GM19043 (cell line): ENCODE measurements around the gene GTPBP1.
A peak's percentile ranks its signal among the peaks of the same experiment; 100 is the strongest.

Source experiments
- ATAC-seq: cut with Tn5 transposase; IDR thresholded peaks from one replicate; pipeline ENCODE4 v1.9.1; 2021; ENCODE audit warnings: low read depth; ENCODE audit not compliant: unreplicated experiment

Gene GTPBP1

DNA sequence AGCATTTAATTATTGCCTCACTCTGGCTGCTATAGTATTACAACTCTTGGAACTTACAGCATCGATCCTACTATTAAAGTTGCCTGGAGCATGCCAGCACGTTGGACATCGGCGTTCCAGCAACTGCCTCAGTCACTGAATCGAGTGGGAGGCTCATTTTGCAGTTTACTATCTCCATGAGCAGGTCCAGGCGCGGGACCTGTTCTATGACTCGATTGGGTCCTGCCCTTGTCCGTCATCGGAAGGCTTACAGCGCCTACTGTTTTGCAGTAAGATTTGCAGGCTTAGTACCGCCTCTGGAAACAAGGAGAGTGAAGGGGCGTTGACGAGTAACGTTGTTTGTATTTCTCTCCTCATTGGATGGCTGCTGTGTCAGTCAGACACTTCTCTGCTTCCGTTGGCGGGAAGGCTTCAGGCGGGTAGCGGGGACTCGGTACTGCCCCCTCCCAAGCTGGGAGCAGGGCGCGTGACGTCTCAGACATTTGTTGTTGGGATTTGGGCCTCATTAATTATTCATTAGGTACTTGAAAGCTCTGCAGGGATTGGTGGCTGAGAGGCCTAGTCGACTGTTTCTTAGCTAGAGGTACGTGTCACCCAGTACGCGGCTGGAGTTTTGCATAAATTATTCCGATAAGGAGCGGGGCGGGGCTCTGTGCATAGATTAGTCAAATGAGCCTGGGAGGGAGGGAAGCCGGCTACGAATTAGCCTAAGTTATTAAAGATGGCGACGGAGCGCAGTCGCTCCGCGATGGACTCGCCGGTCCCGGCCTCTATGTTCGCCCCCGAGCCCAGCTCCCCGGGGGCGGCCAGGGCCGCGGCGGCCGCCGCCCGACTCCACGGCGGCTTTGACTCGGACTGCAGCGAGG, at the start of gene GTPBP1:
Gene GTPBP1 (plus strand): TSS at position 710 of the 866 bp plus-strand sequence. CDS start 12 bp downstream, at position 722.
- peak; percentile 75 for ATAC-seq

DNA sequence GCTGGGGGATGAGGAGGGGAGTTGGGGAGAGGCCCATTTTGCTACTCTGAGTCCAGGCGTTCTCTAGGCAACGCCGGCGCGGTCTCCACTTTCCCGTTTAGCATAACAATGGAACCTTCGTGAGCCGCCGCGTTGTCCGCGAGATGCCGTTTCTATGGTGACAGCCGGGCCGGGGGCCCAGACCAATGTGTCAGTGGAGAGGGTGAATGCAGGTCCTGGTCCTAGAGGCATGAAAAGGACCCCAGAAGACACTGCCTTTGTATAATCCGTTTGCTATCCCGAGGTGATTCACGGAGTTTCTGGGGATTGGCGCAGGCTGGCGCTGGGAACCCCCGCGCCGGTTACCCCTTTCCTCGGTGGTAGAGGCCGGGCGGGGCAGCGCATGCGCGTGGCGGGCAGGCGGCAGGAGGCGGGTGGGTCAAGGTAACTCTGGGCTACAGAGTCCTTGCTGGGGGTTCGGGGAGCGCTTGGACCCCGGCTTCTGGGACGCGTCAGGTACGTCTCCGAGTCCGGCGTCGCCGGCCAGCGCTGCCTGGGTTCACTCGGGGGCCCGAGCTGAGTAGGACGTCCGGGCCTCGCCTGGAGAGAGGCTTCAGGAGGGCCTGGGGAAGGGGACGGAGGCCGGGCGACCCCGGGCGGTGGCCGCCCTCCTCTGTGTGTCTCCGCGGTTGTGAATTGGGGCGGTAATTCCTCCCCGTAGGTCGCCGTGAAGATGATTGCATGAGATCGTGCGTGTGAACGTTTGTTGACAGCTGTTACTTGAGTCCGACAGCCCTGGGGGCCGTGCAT, 49.3 kb upstream of the GTPBP1 start, which contains the start of the genes CBY1 and FAM227A:
Gene CBY1 (plus strand): TSS at position 383 of the 789 bp plus-strand sequence. CDS start 11,417 bp downstream, outside the sequence.
Gene FAM227A (minus strand): TSS at position 137 of the 789 bp plus-strand sequence. CDS start 6,224 bp downstream, outside the sequence.
- ATAC-seq = no peak

DNA sequence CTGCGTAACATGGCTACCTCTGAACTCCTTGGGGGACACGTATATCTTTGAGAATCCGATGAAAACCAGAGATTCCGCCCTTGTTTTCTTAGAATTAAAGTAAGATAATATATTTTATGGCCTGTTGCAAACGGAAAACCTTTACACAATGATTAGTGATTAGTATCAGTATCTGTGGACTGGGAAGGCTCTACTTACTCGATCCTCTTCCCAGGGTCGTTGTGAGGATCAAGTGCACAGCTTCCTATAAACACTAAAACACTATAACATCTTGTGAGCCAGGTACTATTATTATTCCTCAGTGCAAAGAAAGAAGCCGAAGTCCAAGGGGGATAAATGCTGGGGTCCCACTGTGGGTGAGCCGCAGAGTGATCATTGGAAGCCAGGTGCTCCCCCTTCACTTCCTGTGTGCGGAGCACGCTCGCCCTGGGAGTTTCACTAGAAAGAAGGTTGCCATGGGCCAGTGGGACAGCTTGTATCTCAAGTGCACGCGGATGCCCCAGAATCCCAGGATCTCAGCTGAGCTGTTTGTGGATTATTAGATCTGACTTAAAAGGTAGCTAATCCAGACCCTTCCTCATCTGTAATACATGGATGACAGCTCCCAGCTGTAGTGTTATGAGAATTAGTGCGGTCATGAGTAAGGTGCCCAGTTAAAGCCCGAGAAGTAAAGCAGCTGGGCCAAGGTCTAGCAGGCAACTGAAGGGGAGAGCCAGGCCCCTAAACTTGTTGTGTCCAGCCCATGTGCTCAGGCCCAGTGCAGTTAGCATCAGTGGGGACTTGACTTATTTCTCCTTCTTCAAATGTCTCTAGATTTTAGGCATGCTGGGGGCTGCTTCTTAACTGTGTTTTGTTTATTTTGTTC, 48.5 kb upstream of the GTPBP1 start:
- no peak for ATAC-seq

DNA sequence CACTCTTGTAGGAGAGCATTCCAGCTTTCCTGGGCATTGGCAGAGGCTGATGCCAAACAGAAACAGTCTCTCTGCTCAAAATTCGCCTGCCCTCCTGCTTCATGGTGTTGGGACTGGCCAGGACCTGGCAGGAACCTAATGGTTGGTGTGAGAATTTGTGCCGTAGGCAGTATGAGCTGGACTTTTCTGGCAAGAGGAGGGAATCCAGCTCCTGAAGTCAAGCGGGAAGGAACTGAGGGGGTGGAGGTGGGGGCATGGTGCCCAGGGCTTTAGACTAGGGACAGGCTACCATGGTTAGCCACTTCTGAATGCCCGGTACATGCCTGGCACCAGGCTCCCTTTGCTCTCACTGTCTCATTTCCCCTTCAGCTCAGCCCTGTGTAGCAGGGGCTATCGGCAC, 30.9 kb upstream of the GTPBP1 start:
- ATAC-seq = no peak

DNA sequence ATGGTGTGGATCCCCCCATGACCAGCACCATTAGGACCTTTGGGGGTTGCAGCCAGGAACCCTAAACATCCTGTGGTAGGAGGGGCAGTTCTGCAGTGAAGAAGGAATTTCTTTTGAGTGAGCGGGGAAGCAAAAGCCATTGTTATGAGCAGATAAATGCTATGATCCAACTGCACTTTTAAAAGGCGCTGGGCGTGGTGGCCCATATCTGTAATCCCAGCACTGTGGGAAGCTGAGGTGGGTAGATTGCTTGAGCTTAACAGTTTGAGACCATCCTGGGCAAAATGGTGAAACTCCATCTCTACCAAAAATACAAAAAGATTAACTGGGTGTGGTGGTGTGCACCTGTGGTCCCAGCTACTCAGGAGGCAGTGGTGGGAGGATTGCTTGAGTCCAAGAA, 29.9 kb upstream of the GTPBP1 start:
- ATAC-seq = no peak

DNA sequence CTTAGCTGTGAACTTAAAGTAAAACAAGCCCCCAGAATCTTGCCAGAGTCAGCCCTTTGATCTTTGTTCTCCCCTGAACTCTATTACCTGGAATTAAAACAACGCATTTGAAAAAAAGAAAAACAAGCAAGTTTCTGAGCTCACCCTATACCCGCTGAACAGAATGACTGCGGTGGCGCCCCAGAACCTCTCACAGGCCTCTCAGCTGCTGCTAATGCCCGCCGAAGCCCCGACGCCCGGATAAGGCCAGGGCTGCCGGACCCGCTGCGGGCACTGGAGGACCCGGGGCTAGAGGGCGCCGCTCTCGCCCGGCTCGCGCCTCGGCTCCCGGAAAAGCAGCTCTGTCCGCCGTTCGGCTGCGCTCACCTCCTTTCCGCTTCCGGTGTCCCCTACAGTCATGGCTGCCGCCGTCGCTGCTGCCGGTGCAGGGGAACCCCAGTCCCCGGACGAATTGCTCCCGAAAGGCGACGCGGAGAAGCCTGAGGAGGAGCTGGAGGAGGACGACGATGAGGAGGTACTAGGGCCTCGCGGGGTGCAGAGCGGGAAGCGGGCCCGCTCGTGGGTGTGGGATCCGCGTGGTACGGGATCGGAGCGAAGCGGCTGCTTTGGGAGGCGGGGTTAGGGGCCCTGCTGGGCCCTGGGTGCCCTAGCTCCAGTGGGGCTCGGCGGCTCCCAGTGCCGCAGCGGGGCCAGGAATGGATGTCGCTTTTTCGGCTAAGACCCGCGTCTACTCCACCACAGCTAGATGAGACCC, 24.0 kb upstream of the GTPBP1 start, which contains the start of gene TOMM22:
Gene TOMM22 (plus strand): TSS at position 376 of the 754 bp plus-strand sequence. CDS start 22 bp downstream, at position 398.
- ATAC-seq = peak; percentile 87

DNA sequence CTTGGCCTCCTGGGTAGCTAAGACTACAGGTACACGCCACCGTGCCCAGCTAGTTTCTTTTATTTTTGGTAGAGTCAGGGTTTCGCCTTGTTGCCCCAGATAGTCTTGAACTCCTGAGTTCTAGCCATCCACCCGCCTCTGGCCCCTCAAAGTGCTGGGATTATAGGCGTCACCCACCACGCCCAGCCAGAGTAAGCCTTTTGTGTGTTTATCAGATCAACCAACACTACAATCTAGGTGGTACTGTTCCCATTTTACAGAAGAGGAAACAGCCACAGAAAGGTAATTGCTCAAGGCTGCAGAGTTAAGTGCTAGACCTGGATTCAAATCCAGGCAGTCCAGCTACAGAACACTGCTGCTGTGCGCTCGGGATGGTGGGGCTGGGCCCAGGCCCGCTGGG, 20.8 kb upstream of the GTPBP1 start:
- no peak for ATAC-seq

DNA sequence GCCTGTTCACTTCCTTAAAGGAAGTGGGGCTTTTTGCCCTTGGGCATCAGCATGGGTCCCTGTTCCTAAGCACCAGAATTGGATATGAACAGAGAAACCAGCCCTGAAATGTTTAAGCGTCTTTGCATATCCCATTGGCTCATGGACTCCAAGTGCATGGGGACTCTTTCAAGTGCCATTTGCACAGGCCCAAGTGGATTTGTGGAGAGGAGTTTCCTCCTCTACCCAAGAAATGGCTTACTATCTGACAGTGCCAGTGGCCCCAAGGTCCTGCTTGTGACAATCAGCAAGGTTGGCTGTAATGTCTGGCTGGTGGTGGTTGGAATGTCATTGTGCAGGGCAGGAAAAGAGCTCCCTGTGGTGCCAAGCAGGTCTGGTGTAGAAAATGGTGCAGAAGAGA, 20.0 kb upstream of the GTPBP1 start:
- ATAC-seq = no peak

DNA sequence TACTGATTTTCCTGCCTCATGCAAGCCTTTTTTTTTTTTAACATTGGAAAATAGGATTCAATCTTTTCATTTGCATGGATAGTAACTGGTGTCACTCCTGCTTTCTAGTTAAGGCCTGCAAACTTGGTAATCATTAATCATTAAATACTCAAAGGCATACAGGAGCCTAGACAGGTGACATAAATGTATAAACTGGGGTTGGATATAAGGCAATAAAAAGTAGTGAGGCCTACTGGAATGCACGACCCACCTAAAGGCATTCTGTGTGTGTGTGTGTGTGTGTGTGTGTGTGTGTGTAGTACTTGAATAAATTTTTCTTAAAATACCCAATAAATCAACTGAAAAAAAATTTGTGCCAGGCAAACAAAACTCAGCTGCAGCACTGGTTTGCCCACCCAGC, 16.1 kb upstream of the GTPBP1 start:
- no peak for ATAC-seq

DNA sequence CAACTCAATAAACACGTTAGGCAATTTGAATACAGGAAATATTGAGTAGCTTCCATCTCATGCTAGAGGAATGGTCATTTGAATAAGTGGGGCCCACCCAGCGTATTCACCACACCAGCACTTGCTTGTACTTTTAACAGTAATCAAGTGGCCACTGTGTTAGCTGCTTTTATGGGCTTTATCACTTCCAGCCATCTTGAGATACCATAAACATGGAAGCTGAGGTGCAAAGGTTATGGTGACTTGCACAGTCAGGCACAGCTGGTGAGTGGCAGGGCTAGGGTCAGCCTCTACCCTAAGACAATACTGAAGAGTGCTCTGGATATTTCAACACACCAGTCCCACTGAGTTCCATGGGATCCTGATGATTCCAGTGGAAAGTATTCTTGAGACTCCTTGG, 11.7 kb upstream of the GTPBP1 start:
- no peak for ATAC-seq

DNA sequence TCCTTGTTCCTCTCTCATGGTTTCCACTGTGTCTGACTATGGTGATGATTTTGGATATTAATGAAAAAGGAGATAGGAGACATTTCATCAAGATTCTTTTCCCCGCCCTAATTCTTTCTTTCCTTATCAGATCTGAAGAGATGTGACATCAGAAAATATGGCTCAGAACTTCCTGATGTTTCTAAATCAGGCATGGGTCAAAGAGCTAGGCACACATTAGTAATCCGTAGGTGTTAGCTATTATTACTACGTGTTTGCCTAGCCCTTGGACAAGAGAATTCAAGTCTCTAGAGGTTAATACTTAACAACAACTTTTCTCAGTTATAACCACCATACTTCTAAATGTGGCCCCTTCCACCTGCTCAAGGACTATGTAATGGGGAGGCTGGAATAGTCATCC, 10.8 kb upstream of the GTPBP1 start:
- ATAC-seq = no peak

DNA sequence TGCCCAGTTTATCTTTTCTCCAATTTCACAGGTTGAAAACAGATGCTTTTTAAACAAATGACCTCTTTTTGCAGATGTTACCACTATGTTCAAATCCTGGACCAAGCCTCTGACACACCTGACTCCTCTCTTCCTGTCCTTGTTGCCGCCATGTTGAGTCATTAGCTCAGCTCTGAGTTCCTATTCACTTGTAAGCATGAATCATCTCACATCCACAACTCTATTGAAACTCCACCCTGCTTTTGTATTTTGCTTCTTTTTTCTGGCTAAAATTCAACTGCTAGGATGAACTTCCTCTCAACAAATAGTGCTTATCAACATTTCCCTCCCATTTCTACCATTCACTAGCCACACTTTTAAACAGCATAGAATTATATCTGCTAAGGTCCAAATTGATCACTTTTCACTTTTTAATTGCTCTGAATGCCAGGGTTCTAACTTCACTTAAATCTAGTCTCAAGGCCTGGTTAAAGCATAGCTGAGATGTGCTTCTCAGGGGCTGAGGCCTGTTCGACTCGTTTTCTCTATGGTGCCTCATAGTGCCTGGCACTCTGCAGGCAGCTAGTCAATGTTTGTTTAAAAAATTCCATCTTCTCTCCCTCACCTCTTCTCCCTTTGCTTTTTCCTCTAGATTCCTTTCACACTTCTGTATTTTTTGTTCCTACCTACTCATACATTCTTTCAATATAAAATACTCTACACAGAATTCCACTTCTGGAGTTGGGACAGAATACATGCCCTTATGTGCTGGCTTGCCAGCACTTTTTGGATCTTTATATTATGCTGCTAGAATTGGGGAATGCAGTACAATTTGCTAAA, 8.9 kb upstream of the GTPBP1 start:
- ATAC-seq = no peak

DNA sequence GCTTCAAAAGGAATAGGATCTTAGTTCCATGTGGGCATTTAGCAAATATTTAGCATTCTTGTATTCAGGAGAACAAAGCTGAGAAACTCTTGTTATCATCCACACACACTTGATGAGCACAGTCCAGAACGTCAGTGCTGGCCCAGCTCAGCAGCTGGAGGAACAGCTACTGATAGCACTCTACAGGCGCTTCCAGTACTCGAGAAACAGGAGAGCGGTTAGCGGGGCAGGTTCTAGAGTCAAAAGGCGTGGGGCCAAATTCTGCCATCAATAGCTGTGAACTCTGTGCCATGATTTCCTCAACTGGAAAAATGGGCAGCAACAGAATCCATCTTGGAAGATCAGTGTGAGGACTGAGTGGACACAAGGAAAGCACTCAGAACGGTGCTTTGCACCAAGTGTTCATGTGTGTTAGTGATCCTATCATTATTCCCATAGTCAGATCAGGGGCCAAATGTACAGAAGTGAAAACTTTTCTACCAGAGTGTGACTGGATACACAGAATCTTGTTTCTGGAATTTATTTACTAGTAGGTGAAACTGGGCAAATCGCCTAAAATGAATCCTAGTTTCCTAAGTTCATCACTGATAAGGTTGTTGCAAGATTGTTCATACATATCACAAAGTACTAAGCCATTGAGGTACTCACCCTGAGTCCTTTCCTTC, 8.2 kb upstream of the GTPBP1 start:
- ATAC-seq = no peak

DNA sequence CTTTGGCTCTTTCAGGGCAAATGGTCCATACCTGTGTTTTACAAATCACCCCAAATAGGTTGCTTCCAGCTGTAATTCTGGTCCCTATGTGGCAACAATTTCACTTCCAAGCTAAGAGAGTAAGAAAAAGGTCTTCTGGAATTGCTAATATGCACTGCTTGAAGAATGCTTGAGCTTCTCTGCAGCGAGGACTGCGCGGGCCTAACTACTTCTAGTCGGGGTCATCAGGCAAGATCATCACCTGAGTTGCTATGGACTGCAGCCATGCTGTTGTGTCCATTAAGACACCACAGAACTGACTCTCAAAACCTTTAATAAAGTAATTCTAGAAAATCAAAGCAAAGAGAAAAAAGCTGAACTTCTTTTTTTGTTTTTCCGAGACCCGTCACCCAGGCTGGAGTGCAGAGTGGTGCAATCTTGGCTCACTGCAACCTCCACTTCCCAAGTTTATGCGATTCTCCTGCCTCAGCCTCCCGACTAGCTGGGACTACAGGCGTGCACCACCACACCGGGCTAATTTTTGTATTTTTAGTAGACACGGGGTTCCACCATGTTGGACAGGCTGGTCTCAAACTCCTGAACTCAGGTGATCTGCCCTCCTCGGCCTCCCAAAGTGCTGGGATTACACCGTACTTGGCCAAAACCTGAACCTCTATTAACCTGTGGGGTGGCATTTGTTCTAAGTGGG, 7.2 kb upstream of the GTPBP1 start:
- ATAC-seq = no peak

DNA sequence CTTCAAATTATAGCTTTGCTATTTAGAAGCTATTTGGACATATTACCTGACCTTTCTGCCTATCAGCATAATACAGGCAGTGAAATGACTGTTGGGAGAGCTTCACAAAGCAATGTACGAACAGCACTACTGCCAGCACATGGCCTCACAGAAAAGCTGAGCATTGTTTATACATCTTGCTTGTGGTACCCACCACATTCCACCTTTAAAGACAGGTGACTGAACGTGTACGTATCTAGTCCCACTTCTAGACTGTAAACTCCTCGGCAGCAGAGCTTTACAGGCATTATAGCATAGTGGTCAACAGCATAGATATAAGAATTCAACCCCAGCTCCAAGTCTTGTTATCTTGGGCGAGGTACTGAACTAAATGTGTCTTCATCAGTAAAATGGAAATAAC, 6.6 kb upstream of the GTPBP1 start:
- ATAC-seq = no peak

DNA sequence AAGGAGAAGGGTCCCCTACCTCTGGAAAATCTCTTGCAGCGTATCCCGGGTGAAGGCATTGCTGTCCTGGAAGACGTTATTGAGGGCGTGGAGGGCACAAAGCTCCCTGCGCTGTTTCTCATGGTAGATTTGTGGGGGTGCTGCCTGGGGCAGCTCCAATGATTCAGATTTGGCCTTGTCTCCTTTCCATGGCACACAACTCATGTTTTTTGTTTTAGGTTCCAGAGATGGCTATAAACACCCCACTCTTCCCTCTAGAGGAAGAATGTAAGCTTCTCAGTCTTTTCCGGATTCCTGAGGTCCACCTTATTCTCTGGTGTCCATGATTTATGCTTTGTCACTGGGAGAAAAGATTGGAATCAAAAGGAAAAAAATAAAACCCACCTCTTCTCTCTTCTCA, 6.0 kb upstream of the GTPBP1 start:
- no peak for ATAC-seq

DNA sequence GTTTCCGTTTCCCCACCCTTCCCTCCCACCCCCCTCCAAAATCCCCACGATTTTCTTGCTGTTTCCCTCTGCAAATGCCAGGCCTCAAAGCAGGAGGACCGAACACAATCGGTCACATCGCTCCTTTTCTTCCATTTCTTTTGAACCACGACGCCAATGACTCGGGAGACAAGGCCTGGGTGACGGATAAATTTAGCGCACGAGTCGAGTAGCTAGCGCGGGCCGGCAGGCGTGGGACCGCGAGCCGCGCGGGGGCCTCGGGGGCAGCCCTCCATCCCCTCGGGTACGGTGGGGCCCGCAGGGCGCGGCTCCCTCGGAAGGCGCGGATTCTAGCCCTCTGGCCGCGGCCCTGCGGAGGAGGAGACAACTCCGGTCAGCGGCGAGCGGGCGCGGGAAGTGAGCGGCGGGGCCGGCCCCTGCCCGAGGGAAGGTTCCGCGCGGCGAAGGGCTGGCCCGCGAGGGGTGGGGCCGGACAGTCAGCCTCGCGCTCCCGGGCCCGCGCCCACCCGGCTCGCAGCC, 5.4 kb upstream of the GTPBP1 start:
- ATAC-seq = no peak
